NCI-H2227 (cell line): ENCODE data around the gene SARNP.

ENCODE experiments used
- DNase-seq: peaks from one replicate; lab custom pipeline; 2025; ENCODE audit not compliant: unreplicated experiment; lab: John Stamatoyannopoulos, UW

The SARNP gene

GRCh38 chr12:55711786-55712553 lies 105.6 kb downstream of the SARNP start:
- DNase-seq, result no peak

- DNase-seq, result no peak
These were observed 108.8 kb downstream of the SARNP start for GRCh38 chr12:55708695-55709233.

GRCh38 chr12:55707841-55708694 lies 109.5 kb downstream of the SARNP start, which contains the start of gene ITGA7:
Gene ITGA7 (minus strand): TSS chr12:55707904. CDS start chr12:55707682, 222 bp downstream.
- DNase-seq, result peak; percentile 89
